COLO829 (cell line): ENCODE results near the gene POLN.
"Not testable (repeated sequence)": the region's sequence is repeated elsewhere in the genome, so short reads cannot be mapped to it uniquely, and the experiment has no call there.

Source experiments
- DNase-seq: peaks from one replicate; pipeline ENCODE4 v3.0.0; 2012; ENCODE audit warnings: low spot score

Gene POLN

GRCh38 chr4:2219233-2219760, 22.6 kb downstream of the POLN start:
- DNase-seq: no peak

- no peak for DNase-seq
Observed at GRCh38 chr4:2218436-2218835, 23.5 kb downstream of the POLN start.

- DNase-seq: no peak
Observed at GRCh38 chr4:2217726-2218125, 24.2 kb downstream of the POLN start.

GRCh38 chr4:2212831-2213230, 29.1 kb downstream of the POLN start:
- no peak for DNase-seq

GRCh38 chr4:2202789-2203188, 39.1 kb downstream of the POLN start:
- not testable (repeated sequence) for DNase-seq

- DNase-seq: no peak
Observed at GRCh38 chr4:2194496-2194895, 47.4 kb downstream of the POLN start.

- no peak for DNase-seq
Observed at GRCh38 chr4:2193326-2193725, 48.6 kb downstream of the POLN start.

- no peak for DNase-seq
Observed at GRCh38 chr4:2186865-2187172, 55.1 kb downstream of the POLN start.

- no peak for DNase-seq
Observed at GRCh38 chr4:2186133-2186864, 55.6 kb downstream of the POLN start.

GRCh38 chr4:2183394-2183793, 58.5 kb downstream of the POLN start:
- DNase-seq: no peak

GRCh38 chr4:2182994-2183393, 58.9 kb downstream of the POLN start:
- DNase-seq: no peak

GRCh38 chr4:2180410-2180809, 61.5 kb downstream of the POLN start:
- DNase-seq: no peak

GRCh38 chr4:2179717-2180116, 62.2 kb downstream of the POLN start:
- no peak for DNase-seq

- no peak for DNase-seq
Observed at GRCh38 chr4:2178986-2179385, 62.9 kb downstream of the POLN start.

GRCh38 chr4:2177443-2178093, 64.4 kb downstream of the POLN start:
- DNase-seq: no peak

GRCh38 chr4:2175990-2176698, 65.8 kb downstream of the POLN start:
- DNase-seq: no peak

GRCh38 chr4:2174061-2174460, 67.9 kb downstream of the POLN start:
- no peak for DNase-seq

GRCh38 chr4:2172627-2173231, 69.2 kb downstream of the POLN start:
- no peak for DNase-seq

GRCh38 chr4:2172161-2172560, 69.8 kb downstream of the POLN start:
- DNase-seq: no peak

GRCh38 chr4:2168469-2169319, 73.2 kb downstream of the POLN start:
- no peak for DNase-seq

GRCh38 chr4:2166253-2166652, 75.7 kb downstream of the POLN start:
- no peak for DNase-seq

- no peak for DNase-seq
Observed at GRCh38 chr4:2165391-2165790, 76.5 kb downstream of the POLN start.
